Measurements from ENCODE around the gene CENPA.

- TF ChIP-seq CTCF (IDR thresholded peaks at IDR 0.05) (no peak), REST (IDR thresholded peaks at IDR 0.05; ENCODE audit: low read depth, low read length) (no peak), SMC3 (IDR thresholded peaks at IDR 0.05; ENCODE audit: low read depth, low read length) (no peak), ZBTB33 (IDR thresholded peaks at IDR 0.05; ENCODE audit: borderline replicate concordance, low read depth) (no peak), EP300 (IDR thresholded peaks at IDR 0.05; ENCODE audit: borderline replicate concordance in 1 of 2, low read depth in 1 of 2, low read length in 1 of 2) (no peak), FOXM1 (IDR thresholded peaks at IDR 0.05; ENCODE audit: low read depth) (no peak), USF2 (IDR thresholded peaks at IDR 0.05; ENCODE audit: borderline replicate concordance, low read depth, low read length) (no peak)
Observed at GRCh38 chr2:26768759-26769088, 17.1 kb upstream of the CENPA start.

All from SK-N-SH (cell line).